Urinary bladder (tissue), 4 donors: ENCODE data around the gene SORBS1. TPM values are rescaled to one million over a fixed set of nuclear protein-coding genes. Genes with fewer than 3 reads are reported as not detected.

Experiments used
- DNase-seq: peaks from one replicate; pipeline ENCODE4 v3.0.0-alpha.2; 2015; ENCODE audit errors: extremely low spot score
- H3K27ac ChIP-seq: one replicate; pipeline ENCODE4 v1.5.1; 2013; ENCODE audit warnings: low read depth, mild to moderate bottlenecking, moderate library complexity
- H3K36me3 ChIP-seq: one replicate; pipeline ENCODE4 v1.6.1; 2013; ENCODE audit warnings: mild to moderate bottlenecking, moderate library complexity; ENCODE audit not compliant: insufficient read depth
- H3K4me1 ChIP-seq: one replicate; pipeline ENCODE4 v1.6.1; 2013; ENCODE audit warnings: mild to moderate bottlenecking, moderate library complexity; ENCODE audit not compliant: insufficient read depth
- H3K4me3 ChIP-seq: one replicate; pipeline ENCODE4 v1.5.1; 2013; ENCODE audit warnings: low read depth, low read length
- WGBS: extraction: QIAGEN DNeasy Blood & Tissue Kit; methylation state at CpG from one replicate; pipeline ENCODE4 v1.1.7; 2013; 5-methylcytosine and 5-hydroxymethylcytosine counted together
- polyA plus RNA-seq: library from polyadenylated mRNA; stranded (reverse); fragments of 200-250 nt; gene quantifications from one replicate; pipeline ENCODE4 v1.2.3, GENCODE V29; 2013
- total RNA-seq: library from RNA; depleted of rRNA; stranded (reverse); fragments of >200 nt; gene quantifications from one replicate; pipeline ENCODE4 v1.2.3, GENCODE V29; 2014
- donor health status: healthy with polysubstance abuse.
- donor health status: healthy.

Gene SORBS1
- total and polyA plus RNA-seq, 2 donors, result 297 to 697 TPM

DNA sequence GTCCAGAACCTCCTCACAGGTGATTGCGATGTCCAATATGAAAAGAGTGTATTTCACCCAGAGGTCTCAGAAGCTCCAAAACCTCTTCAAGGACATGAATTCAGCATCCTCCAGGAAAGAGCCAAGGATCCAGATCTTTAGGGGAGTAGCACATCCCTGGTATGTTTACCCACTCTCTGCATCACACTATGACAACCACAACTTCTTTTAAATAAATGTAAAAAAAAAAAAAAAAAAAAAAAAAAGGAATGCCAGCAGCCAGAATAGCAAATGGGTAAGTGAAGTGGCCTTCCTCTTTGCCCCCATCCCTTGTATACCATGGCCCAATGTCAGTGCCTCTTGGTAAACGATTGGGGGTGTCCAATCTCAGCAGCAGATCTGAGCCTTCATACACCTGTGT lies 67.3 kb downstream of the SORBS1 start:
- no peak overlapping the region for H3K4me3 ChIP-seq
- no peaks in the 10 kb centered on the region for H3K4me1 ChIP-seq
- WGBS, result 86% methylated on average over 2 of the region's 2 CpGs
- H3K36me3 ChIP-seq, result no peaks in the 10 kb centered on the region
- no peak for DNase-seq
- no peak overlapping the region for H3K27ac ChIP-seq

DNA sequence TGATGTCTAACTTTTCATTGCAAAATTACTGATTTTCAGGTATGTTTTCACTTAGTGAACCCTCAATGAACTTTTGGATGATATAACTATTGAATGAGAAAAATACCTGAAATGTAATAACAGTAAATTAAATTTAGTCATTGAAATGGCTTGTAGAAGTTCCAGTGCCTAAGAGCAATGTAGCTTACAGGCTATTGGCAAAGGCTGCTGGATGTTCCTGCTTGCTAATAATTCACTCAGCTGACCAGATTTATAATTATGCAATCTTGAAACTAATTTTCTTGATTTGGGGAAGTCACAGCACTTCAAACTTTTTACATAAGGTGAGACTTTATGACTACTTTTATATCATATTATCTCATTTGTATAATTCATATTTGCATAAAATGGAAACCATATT lies 73.2 kb downstream of the SORBS1 start:
- no peaks in the 10 kb centered on the region for H3K36me3 ChIP-seq
- H3K27ac ChIP-seq, result no peak overlapping the region
- no peak overlapping the region for H3K4me3 ChIP-seq
- H3K4me1 ChIP-seq, result no peaks in the 10 kb centered on the region
- DNase-seq, result no peak

- Histone ChIP-seq H3K27ac (no peak overlapping the region), H3K36me3 (no peaks in the 10 kb centered on the region), H3K4me1 (peaks cover 2% of the 10 kb centered on the region), H3K4me3 (no peak overlapping the region)
- no peak for DNase-seq
- WGBS, result 54% methylated on average over 4 of the region's 4 CpGs
Observed at GRCh38 chr10:95485056-95485844, 75.9 kb downstream of the SORBS1 start.

DNA sequence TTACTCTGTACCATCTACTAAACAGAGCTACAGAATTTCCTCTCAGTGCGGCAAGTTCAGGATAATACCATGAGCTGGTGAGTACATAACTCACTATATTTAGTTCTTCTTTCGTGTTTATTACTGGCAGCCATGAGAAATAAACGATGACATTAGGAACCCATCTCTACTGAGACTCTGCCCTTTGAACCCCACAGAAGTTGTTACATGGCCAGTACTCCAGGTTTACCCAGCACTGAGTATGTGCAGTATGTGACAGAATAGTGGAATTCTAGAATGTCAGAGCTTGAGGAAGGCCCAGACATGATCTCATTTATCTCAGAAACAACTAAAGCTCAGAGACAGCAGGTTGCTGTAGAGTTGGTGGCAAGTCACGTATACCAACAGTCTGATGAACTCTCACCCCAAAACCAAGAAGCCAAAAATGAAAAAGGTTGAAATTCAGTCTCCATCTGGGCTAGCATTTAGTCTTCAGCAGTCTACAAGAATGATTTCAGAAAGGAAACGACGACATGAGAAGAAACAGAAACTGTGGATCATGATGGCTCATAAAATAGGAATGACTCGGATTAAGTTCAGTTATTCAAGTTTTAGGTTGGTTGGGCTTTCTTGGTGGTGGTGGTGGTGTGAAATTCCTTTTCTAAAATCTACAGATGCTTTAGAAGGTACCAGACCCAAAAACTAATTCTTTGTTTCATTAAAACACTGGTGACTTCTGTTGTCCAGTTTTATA lies 78.5 kb downstream of the SORBS1 start:
- Histone ChIP-seq H3K4me3 (no peak overlapping the region), H3K36me3 (no peaks in the 10 kb centered on the region), H3K27ac (no peak overlapping the region), H3K4me1 (peaks cover 2% of the 10 kb centered on the region)
- no peak for DNase-seq
- 55% methylated on average over 7 of the region's 7 CpGs for WGBS

GRCh38 chr10:95480901-95481491 lies 80.2 kb downstream of the SORBS1 start:
- Histone ChIP-seq H3K27ac (peak overlapping the region; percentile 30), H3K4me1 (peaks cover 2% of the 10 kb centered on the region), H3K36me3 (no peaks in the 10 kb centered on the region), H3K4me3 (no peak overlapping the region)
- 52% methylated on average over 4 of the region's 4 CpGs for WGBS
- no peak for DNase-seq

DNA sequence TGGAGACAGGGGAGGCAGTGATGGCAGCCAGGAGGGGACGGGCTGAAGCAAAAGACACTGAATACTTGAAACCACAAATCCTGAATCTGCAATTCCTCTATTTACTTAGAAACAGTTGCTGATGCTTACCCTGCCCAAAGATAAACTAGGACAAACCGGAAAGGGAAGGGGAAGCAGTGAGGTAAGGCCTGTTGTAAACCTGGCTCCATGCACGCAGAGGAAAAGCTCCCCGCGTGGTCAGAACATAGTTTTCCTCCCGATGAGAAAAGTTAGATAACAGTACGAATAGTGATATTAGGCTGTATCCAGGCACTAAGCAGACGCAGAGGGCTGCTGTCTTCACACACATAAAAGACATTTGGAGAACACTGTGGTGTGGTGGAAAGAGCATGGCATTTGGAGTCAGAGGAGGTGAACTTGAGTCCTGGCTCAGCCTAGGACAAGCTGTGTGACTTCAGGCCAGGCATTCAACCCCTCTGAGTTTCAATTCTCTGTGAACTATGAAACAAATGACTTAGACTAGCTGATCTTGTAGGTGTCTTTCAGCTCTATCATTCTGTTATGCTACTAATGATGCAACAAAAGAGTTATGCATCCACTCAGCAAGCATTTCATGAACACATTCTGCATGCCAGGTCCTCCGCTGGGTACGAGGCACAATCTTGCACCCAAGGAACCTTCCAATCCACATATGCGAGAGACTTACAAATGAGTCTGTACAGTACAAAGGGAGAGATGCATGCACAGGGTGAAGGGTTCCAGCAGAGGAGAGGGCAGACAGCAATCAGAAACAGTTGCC lies 80.9 kb downstream of the SORBS1 start:
- H3K4me3 ChIP-seq, result no peak overlapping the region
- H3K27ac ChIP-seq, result peak overlapping the region; percentile 30
- 30% methylated on average over 11 of the region's 11 CpGs for WGBS

DNA sequence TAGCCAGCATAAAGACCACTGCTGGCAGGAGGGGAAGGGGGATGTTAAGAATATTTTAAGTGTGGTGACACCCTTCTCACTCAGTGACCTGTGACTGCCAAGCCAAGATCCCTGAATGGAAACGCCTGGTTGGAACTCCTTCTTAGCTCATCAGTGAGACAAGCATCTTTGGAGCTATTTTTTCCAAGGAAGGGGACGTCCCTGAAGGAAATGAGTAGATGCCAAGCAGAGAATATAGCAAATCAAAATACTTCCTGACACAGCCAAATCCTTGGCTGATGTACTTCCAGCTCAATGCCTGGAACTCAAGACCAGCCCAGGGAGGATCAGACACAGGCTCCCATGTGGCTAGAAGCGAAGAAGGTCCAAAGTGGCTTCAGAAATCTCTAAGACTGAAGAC lies 82.2 kb downstream of the SORBS1 start:
- Histone ChIP-seq H3K4me1 (peaks cover 2% of the 10 kb centered on the region), H3K36me3 (no peaks in the 10 kb centered on the region), H3K4me3 (no peak overlapping the region), H3K27ac (peak overlapping the region; percentile 30)
- 29% methylated on average over 3 of the region's 3 CpGs for WGBS
- DNase-seq, result no peak

More for the DNA sequence above, 80.9 kb downstream of the SORBS1 start:
- Histone ChIP-seq H3K4me1 (peaks cover 2% of the 10 kb centered on the region), H3K36me3 (no peaks in the 10 kb centered on the region)
- DNase-seq, result no peak

- peak overlapping the region; percentile 30 for H3K27ac ChIP-seq
- WGBS, result 94% methylated on average over 1 of the region's 1 CpG
Observed at GRCh38 chr10:95478185-95478584, 83.0 kb downstream of the SORBS1 start.

GRCh38 chr10:95477175-95477520 lies 84.0 kb downstream of the SORBS1 start:
- H3K36me3 ChIP-seq, result no peaks in the 10 kb centered on the region
- DNase-seq, result no peak
- WGBS, result 53% methylated on average over 2 of the region's 2 CpGs
- H3K4me3 ChIP-seq, result no peak overlapping the region
- peaks cover 2% of the 10 kb centered on the region for H3K4me1 ChIP-seq
- peak overlapping the region; percentile 74 for H3K27ac ChIP-seq

More at GRCh38 chr10:95478185-95478584, 83.0 kb downstream of the SORBS1 start:
- Histone ChIP-seq H3K36me3 (no peaks in the 10 kb centered on the region), H3K4me3 (no peak overlapping the region), H3K4me1 (peaks cover 2% of the 10 kb centered on the region)
- DNase-seq, result no peak

GRCh38 chr10:95476469-95477174 lies 84.5 kb downstream of the SORBS1 start:
- Histone ChIP-seq H3K4me1 (peaks cover 2% of the 10 kb centered on the region), H3K27ac (peak overlapping the region; percentile 74), H3K4me3 (no peak overlapping the region), H3K36me3 (no peaks in the 10 kb centered on the region)
- DNase-seq, result no peak
- 45% methylated on average over 5 of the region's 5 CpGs for WGBS

DNA sequence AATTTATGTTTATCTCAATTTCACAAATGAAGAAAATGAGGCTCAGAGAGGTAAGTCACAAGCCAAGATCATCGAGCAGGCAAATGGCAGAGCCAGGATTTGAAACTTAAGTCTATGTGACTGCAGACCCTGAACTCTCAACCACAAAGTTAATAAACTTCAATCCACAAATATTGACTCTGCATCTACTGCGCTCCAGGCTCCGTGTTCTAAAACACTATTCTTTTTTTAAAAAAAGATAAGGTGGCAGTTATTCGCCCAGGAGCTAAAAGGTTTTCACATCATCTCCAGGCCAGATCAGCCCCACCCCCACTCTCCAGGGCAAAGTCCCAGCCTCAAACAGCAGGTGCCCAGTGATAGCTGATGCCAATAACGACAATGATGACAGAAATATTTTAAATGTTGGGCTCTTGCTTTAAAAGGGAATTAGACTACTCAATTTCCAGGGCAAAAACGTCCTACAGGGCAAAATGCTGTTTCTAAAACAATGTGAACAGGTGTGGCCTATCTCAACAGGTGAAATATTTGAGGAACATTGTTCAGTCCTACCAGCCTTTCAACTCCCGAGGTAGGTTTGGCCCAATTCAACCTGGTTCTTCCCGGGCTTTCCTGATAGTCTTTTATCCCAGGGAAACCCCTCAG lies 85.2 kb downstream of the SORBS1 start:
- Histone ChIP-seq H3K36me3 (no peaks in the 10 kb centered on the region), H3K4me1 (peaks cover under 1% of the 10 kb centered on the region), H3K27ac (peak overlapping the region; percentile 60), H3K4me3 (no peak overlapping the region)
- no peak for DNase-seq
- 47% methylated on average over 8 of the region's 8 CpGs for WGBS

GRCh38 chr10:95475003-95475383 lies 86.2 kb downstream of the SORBS1 start:
- no peaks in the 10 kb centered on the region for H3K36me3 ChIP-seq
- H3K27ac ChIP-seq, result peak overlapping the region; percentile 58
- H3K4me3 ChIP-seq, result no peak overlapping the region
- WGBS, result 56% methylated on average over 1 of the region's 1 CpG
- no peaks in the 10 kb centered on the region for H3K4me1 ChIP-seq
- DNase-seq, result no peak
